Stomach smooth muscle (tissue), 2 donors: ENCODE results near the gene CTBP2.
"Not testable (repeated sequence)": the region's sequence is repeated elsewhere in the genome, so short reads cannot be mapped to it uniquely, and the experiment has no call there.

ENCODE experiments used
- H3K27ac ChIP-seq: one replicate; pipeline ENCODE4 v1.7.0; 2013; ENCODE audit warnings: mild to moderate bottlenecking, low read length, inconsistent platforms
- H3K27me3 ChIP-seq, 2 donors: one replicate each; pipeline ENCODE4 v1.7.0; 2013; ENCODE audit warnings: low read length in 2 of 2; ENCODE audit not compliant: insufficient read depth in 2 of 2, control insufficient read depth in 1 of 2
- H3K36me3 ChIP-seq, 2 donors: one replicate each; pipeline ENCODE4 v1.7.0; 2013; ENCODE audit warnings: low read length in 2 of 2; ENCODE audit not compliant: control insufficient read depth in 2 of 2, insufficient read depth in 2 of 2
- H3K4me1 ChIP-seq: one replicate; pipeline ENCODE4 v1.7.0; 2013; ENCODE audit warnings: low read length; ENCODE audit not compliant: control insufficient read depth, insufficient read depth
- H3K4me3 ChIP-seq, 2 donors: one replicate each; pipeline ENCODE4 v1.7.0; 2013; ENCODE audit warnings: low read length in 2 of 2
- H3K9ac ChIP-seq, 2 donors: one replicate each; pipeline ENCODE4 v1.7.0; 2013; ENCODE audit warnings: low read length in 2 of 2, mild to moderate bottlenecking in 1 of 2
- H3K9me3 ChIP-seq, 2 donors: one replicate each; pipeline ENCODE4 v1.7.0; 2013; ENCODE audit warnings: low read length in 2 of 2; ENCODE audit not compliant: control insufficient read depth in 2 of 2
- donor health status: healthy.
- donor health status: Pancreatic carcinoma.

CTBP2 gene

DNA sequence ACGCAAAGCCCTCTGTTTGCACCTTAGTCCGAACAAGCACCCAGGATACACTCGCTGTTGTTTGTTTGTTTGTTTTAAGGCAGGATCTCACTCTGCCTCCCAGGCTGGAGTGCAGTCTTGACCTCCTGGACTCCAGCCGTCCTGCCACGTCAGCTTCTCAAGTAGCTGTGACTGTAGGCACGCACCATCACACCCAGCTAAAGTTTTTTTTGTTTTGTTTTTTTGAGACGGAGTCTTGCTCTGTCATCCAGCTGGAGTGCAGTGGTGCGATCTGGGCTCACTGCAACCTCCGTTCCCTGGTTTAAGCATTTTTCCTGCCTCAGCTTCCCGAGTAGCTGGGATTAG is 76.8 kb downstream of the CTBP2 start:
- Histone ChIP-seq H3K27me3 (no peaks in the 10 kb centered on the region), H3K9ac (no peak overlapping the region), H3K36me3 (peaks cover 9% of the 10 kb centered on the region in 2 donors), H3K4me1 (peaks cover 59% of the 10 kb centered on the region), H3K4me3 (no peak overlapping the region), H3K9me3 (no peaks in the 10 kb centered on the region), H3K27ac (peak overlapping the region; percentile 88)

DNA sequence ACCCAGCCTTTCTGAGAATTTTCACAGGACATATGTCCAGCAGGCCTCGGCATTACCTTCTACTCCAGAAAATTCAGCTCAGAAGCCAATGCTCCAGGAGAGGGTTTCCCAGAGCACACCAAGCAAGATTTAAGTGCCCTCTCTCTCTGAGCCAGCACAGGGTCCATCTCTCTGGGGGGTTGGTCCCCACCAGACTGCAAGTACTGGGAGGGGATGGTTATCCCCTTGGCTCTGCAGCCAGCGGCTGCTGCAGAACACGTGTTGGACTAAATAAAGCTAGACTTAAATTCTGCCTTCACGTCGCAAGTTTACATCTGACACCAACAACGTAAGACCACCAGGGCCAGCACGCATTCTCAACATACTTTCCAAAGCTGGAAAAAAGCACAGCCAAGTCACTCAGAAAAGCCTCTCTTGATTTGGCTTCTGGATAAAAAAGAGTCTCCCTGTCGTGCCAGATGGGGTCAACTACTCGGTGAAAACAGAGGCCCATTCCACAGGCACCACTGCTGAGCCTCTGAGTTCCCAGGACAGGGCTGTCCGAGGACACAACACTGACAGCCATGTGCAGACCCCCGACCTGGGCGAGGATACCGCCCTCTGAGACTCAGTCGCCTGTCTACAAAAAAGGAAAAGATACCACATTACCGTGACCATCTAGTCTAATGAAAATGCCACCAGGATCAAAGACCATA is 77.3 kb downstream of the CTBP2 start:
- H3K36me3 ChIP-seq, result peaks cover 9% of the 10 kb centered on the region in 2 donors
- H3K9ac ChIP-seq, result no peak overlapping the region
- no peak overlapping the region for H3K4me3 ChIP-seq
- no peaks in the 10 kb centered on the region for H3K27me3 ChIP-seq
- peak overlapping the region; percentile 88 for H3K27ac ChIP-seq
- no peaks in the 10 kb centered on the region for H3K9me3 ChIP-seq
- H3K4me1 ChIP-seq, result peaks cover 62% of the 10 kb centered on the region

DNA sequence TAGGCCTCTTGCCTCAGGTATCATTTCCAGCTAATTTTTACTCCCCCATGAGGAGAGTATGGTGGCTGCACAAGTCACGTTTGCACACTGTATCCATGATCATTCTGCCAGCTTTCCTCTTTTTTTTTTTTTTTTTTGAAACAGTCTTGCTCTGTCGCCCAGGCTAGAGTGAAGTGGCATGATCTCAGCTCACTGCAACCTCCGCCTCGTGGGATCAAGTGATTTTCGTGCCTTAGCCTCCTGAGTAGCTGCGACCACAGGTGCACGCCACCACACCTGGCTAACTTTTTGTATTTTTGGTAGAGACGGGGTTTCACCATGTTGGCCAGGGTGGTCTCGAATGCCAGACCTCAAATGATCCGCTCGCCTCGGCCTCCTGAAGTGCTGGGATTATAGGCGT is 77.9 kb downstream of the CTBP2 start:
- not testable (repeated sequence) for H3K27me3 ChIP-seq, H3K4me3 ChIP-seq, H3K36me3 ChIP-seq, H3K9ac ChIP-seq, H3K9me3 ChIP-seq
- H3K4me1 ChIP-seq, result peaks cover 58% of the 10 kb centered on the region
- H3K27ac ChIP-seq, result peak overlapping the region; percentile 88

DNA sequence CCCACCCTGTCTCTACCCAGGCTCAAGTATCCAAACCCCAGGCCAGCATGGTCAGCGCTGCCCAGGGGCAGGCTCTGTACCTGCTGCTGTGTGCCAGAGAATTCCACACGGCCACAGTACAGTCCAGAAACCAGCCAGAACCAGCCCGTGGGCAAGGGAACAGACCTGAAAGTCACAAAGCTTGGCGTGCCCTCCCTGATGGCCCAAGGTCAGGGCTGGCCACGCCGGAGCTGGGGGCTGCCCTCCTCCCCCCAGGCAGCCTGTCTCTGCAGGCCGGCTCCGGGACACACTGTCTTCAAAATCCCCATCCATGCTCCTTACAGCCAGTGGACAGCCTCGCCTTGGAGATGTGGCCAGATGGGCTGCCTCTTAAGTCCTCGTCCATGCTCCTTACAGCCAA is 78.4 kb downstream of the CTBP2 start:
- H3K27me3 ChIP-seq, result no peaks in the 10 kb centered on the region
- H3K27ac ChIP-seq, result peak overlapping the region; percentile 88
- no peak overlapping the region for H3K4me3 ChIP-seq
- peaks cover 61% of the 10 kb centered on the region for H3K4me1 ChIP-seq
- H3K9ac ChIP-seq, result peak overlapping the region in 1 of 2 donors; percentile 36
- H3K9me3 ChIP-seq, result no peaks in the 10 kb centered on the region
- H3K36me3 ChIP-seq, result peaks cover 2 to 5% of the 10 kb centered on the region in 2 donors

DNA sequence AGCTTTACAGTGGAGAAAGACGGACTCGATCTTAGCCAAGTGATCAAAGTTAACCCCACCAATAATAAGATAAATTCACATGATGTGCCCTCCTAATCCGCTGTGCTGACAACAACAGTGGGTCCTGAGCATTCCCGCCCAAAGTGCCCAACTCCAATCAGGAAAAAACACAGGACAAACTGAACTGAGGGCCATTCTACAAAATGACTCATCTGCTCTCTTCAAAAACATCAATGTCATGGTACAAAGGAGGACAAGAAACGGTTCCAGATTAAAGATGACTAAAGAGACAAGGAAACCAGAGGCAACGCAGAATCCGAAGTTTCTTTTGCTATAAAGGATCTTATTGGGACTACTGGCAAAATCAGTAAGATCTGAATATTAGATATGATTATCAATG is 79.4 kb downstream of the CTBP2 start:
- peaks cover 59% of the 10 kb centered on the region for H3K4me1 ChIP-seq
- no peak overlapping the region for H3K9ac ChIP-seq

DNA sequence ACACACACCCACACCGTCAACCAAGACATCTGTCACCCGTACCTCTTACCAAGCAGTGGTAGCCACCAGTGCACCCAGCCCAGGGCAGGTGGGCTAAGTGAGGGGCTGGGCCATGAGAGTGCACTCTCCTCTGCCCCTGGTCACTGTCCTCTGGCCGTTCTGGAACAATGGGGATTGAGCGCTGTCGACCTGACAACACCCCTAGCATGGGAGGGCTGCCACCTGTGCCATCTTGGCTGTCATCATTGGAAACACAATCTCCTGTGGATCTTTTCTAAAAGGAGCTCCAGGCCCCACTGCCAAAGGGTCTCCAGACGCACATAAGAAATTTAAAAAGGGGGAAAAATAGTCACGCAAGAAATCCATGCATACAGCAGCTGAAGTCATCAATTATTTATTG is 80.1 kb downstream of the CTBP2 start:
- H3K9ac ChIP-seq, result no peak overlapping the region

More for the DNA sequence above, 79.4 kb downstream of the CTBP2 start:
- H3K4me3 ChIP-seq, result no peak overlapping the region
- H3K9me3 ChIP-seq, result no peaks in the 10 kb centered on the region
- peak overlapping the region; percentile 24 for H3K27ac ChIP-seq
- H3K27me3 ChIP-seq, result no peaks in the 10 kb centered on the region
- peaks cover 0 to 5% of the 10 kb centered on the region in 2 donors for H3K36me3 ChIP-seq

DNA sequence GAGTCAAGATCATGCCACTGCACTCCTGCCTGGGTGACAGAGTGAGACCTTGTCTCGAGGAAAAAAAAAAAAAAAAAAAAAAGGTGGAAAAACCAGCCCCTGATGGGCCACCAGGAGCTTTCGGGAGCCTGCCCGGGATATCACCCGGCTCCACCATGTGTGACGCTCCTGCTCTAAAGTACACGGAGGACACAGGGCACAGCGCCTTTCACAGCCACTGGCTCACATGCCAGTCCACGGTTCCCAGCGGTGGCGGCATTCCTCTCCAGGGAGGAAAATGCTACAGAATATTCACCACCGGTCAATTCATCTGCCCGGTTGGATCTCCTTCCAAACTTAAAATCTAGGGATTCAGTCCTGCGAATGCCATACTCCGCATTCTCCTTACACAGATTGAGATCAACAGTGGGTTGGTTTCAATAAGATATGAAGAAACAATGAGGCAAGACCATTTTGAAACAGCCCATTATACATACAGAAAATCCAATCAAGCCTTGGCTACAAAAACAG is 81.2 kb downstream of the CTBP2 start:
- Histone ChIP-seq H3K4me3 (no peak overlapping the region), H3K9ac (no peak overlapping the region), H3K9me3 (no peaks in the 10 kb centered on the region), H3K27ac (no peak overlapping the region), H3K4me1 (peaks cover 41% of the 10 kb centered on the region), H3K36me3 (peaks cover 3 to 5% of the 10 kb centered on the region in 2 donors), H3K27me3 (no peaks in the 10 kb centered on the region)

More for the DNA sequence above, 80.1 kb downstream of the CTBP2 start:
- peaks cover 52% of the 10 kb centered on the region for H3K4me1 ChIP-seq
- H3K27ac ChIP-seq, result peak overlapping the region; percentile 24
- no peak overlapping the region for H3K4me3 ChIP-seq
- H3K9me3 ChIP-seq, result no peaks in the 10 kb centered on the region
- H3K36me3 ChIP-seq, result peaks cover 0 to 5% of the 10 kb centered on the region in 2 donors
- H3K27me3 ChIP-seq, result no peaks in the 10 kb centered on the region

DNA sequence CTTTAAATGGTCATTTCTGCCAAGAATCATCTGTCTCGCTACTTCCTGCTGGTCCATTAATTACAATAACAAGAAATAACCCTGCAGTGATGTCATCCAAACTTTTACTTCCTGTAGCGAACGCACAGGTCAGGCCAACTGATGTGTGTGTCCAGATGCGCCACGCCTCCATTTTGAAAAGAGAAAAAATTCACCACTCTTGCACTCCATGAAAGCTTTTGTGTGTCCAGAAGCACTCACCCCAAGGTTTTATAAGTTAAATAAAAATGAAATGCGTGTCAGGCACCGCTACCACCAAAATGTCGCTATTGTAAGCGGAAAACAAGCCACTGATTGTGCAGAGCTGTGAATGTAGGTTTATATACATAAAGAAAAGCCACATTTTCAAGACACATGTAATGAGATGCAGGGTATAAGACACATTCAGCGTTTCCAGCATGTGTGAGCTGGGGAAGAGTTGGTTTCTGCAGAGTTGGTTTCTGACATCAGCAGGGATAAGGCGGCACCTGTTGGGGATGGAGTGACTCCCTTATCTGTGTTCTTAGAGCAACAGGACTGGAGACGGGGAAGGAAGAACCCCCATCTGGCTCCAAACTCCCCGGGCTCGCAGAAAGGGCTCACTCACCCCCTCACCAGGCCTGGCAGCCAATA is 83.3 kb downstream of the CTBP2 start:
- no peaks in the 10 kb centered on the region for H3K9me3 ChIP-seq
- H3K36me3 ChIP-seq, result peaks cover 8 to 12% of the 10 kb centered on the region in 2 donors
- H3K27ac ChIP-seq, result no peak overlapping the region
- no peaks in the 10 kb centered on the region for H3K27me3 ChIP-seq
- H3K4me1 ChIP-seq, result peaks cover 20% of the 10 kb centered on the region
- no peak overlapping the region for H3K9ac ChIP-seq
- H3K4me3 ChIP-seq, result no peak overlapping the region

DNA sequence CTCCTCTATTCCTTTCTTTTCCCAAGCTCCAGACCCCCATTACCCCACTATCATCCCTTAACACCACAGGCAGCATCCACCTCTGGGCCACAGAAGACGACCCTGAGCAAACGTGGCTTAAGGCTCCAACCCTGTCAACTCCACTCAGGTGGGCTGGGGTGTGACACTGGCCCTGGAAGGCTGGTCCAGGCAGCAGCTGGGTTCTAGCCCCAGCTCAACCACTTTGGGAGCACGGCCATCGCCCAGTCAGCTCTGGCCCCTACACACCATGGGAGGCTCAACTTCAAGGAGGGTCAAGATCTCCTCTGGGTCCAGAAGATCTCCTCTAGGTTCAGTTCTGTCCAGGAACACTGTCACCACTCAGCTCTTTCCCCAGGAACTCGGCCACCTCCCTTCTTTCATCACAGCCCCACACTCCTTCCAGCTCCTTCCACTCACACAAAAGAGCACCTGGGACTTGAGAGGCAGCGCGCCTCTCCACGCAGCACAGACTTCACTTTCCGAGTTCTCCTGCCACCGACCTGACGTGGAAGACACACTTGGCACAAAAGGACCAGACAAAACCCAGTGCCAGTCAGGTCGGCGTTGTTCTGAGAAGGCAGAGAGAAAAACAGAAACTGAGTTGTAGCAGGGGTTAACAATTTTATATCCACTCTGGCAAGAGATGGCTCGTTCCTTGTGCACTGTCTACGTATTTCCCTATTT is 84.1 kb downstream of the CTBP2 start:
- H3K4me1 ChIP-seq, result peaks cover 15% of the 10 kb centered on the region
- no peaks in the 10 kb centered on the region for H3K9me3 ChIP-seq
- peaks cover 4 to 15% of the 10 kb centered on the region in 2 donors for H3K36me3 ChIP-seq
- no peaks in the 10 kb centered on the region for H3K27me3 ChIP-seq
- H3K9ac ChIP-seq, result no peak overlapping the region
- no peak overlapping the region for H3K4me3 ChIP-seq
- peak overlapping the region; percentile 6 for H3K27ac ChIP-seq

DNA sequence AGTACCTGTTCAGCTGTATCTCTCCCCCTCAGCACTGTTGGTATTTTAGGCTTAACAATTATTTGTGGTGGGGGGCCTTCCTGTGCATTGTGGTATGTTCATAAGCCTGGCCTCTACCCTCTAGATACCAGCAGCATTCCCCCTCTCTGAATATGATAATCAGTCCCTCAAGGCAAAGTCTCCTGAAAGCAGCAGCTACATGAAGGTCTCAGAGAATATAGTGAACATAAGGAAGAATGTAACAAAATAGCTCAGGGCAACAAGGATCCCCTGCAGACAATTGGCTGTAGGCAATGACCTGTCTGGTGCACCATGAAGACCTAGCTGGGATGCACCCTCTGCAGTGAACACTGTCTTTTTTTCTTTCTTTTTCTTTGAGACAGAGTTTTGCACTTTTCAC is 86.4 kb downstream of the CTBP2 start:
- Histone ChIP-seq H3K4me3 (no peak overlapping the region), H3K9me3 (no peaks in the 10 kb centered on the region), H3K9ac (no peak overlapping the region), H3K27ac (no peak overlapping the region), H3K27me3 (no peaks in the 10 kb centered on the region), H3K36me3 (peaks cover 4 to 15% of the 10 kb centered on the region in 2 donors), H3K4me1 (peaks cover 9% of the 10 kb centered on the region)
